Fibroblast of upper back skin (primary cell): Measurements from ENCODE around the gene TMBIM4.

Source experiments
- DNase-seq: peaks from one replicate; pipeline ENCODE4 v3.0.0-alpha.2; 2013

Gene TMBIM4

DNA sequence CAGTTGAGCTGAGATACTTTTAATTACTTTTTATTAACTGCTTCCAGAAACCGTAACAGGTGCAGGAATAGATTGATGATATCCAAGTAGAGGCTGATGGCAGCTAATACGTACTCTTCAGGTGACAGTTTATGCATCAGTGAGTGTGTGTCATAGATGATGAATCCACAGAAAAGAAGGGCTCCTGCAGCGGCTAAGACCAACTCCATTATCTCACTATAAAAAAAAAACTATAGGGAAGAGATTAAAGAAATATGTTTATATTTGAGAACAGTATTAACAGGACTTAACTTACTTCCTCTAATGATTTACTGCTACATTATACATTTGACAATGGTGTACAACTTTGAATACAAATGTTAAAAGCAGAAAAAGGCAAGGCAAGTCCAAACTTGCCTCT is 31.9 kb downstream of the TMBIM4 start:
- DNase-seq: no peak

DNA sequence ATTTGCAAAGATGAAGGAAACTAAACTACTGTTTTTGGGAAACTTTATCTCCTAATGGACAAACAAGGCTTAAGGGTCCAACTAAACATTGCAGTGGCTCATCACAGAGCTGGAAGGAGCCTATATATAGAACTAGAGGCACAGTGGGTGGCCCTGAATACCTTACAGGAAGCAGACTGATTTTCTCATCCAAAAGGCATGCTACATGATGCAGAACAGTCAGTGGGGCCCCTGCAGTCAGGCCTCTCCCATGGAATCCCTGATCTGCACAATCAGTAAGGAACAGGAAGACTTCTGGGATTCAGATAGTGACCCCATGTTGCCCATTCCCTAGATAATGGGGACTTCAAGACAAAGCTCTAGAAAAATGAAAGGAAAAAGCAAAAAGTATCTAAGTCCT is 37.4 kb downstream of the TMBIM4 start:
- peak; percentile 93 for DNase-seq

DNA sequence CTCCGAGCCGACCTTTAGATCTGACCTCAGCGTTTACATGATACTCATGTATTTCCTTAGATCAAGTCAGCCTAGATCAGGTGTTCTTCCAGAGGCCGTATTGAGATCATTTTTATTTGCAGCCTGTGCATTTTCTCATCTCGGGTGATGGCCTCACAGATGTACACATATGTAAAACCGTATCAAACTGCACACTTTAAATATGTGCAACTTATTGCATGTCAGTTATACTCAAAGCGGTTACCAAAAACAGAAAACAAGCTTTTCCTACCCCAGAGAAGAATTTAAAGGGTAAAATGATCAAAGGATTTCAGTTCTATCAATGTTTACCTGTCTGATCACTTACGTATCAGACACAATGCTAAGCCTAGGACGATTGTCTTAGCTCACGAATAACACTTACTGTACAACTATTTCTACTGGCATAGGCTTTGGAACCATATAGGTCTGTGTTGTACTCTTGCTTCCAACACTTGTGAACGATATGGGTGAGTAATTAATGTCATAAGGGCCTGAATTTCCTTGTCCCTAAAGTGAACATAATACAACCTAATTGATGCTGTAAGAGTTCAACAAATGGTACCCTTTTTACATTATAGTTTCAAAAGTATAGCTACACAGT is 38.6 kb downstream of the TMBIM4 start:
- DNase-seq: no peak

DNA sequence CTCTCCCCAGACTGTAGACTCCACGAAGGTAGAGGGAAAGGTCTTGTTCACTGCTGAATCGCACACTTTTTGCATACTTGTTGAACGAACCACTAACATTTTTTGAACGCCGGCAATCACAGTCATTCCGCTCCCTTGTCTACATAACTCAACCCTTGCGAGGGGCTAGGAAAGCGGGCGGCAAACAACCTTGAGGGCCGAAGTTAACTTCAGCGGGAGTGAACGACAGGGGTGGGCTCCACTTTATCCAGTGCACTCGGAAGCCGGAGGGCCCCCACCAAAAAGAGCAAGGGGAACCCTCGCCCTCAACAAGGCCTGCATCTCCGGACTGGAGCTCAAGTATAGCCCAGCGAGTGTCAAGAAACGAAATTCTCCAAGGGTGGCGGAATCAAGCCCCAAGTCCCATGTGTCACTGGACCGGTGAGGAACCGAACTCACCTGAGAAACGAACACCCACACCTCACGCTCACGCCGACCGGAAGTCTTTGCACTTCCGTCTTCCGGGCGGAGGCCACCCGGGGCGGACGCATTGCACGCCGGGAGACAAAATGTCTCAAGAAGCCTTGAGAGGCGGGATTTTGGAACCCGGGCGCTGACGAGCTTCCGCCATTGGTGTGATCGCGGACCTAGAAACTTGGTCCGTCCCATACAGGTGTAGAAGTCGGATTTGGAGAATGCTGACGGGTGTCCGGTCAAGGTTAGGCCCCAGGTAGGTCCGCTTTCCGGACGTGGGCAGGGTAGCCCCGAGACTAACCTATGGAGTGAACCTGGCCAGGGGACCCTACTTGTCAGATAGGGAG is 39.3 kb downstream of the TMBIM4 start, which contains the start of gene LLPH:
LLPH (minus strand) TSS at position 484 of the 800 bp plus-strand sequence. CDS start 1,644 bp downstream, outside the sequence.
- DNase-seq: peak; percentile 87

DNA sequence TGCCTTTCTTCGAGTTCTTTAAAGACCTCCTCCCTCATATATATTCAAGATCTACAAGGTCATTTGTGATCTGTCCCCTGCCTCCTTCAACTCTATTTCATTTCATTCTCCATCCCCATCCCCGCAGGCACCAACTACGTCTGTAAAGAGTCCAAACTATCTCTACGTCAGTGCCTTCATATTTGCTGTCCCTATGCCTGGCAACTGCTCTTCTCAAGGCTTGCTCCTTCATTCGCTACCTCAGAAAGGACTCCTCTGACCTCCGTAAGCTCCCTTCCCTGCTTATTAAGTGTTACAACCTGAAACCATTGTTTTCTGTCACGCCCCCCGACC is 39.9 kb downstream of the TMBIM4 start:
- DNase-seq: no peak

DNA sequence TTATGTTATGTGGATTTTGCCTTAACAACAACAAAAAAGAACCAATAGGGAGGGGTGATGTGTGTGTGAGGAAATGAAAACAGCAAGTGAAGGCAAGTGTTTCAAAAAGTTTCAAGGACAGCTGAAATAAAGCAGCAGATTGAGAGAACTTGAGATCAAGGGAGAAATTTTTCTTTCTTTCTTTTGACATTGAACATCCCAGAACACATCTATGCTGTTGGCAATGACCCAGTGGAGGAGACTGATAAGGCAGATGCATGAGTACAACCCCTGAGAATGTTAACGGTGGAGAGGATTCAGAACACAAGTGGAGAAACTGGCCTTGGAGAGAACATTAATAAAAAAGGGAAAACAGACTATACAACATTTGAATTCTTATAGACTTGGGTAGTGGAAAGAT is 42.1 kb downstream of the TMBIM4 start:
- no peak for DNase-seq

DNA sequence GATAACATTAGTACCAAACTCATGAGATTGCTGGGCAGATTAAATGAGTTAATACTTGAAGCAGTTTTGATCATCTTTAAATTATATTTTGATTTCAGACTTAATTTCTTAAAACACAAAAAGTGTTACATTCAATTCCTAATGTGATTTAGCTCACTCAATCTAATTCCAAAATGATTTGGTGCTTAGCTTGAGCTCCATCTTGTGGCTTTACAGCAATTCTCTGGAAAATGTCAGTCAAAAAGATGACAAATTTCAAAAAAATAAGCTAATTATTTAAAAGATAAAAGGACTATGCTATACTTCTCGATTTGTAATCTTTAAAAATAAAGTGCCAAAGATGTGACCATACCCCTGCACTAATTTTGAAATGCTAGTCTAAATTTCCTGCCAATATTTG is 49.3 kb downstream of the TMBIM4 start:
- DNase-seq: no peak

DNA sequence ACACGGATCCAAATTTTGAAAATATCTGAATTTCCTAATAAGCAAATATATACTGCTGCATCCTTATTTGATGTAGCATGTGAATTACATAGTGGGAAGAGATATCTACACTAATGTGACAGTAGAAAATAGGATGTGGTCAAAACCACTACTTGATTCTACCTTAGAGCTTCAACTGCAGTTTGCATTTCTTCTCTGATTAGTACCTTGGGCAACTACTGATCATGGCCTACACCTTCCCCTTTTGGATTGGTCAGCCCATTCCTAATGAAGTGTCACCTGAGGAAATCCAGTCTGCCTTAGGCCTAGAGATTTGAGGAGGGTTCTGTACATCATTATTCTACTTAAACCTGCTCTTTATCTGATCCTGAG is 49.9 kb downstream of the TMBIM4 start:
- no peak for DNase-seq

DNA sequence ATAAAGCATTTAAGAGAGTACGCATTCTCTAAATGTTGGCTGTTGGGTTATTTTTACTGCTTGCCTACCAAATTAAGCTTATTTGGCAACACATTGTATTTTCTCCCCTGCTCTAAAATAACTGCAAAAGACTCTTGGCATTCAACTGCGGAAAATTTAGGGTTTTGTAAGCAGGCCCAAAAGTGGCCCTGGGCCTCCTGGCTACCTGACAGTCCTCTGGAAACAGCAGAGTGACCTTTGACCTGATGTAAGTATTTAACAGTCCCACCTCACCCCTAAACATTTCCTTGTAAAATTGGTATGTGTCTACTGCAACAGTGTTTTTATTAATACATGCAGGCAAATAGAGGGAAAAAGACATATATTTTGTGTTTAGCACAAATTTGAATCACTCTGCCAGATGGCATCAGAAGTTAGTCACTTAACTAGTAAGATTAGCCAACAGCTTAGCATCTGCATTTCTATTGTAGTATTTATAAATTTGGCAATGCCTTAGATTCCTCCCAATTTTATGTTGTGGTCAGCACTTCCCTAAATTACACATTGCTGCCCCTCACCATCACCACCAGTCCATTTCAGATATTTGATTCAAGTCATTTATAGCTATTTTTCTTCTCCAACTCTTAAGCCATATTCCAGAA is 50.4 kb downstream of the TMBIM4 start:
- no peak for DNase-seq

DNA sequence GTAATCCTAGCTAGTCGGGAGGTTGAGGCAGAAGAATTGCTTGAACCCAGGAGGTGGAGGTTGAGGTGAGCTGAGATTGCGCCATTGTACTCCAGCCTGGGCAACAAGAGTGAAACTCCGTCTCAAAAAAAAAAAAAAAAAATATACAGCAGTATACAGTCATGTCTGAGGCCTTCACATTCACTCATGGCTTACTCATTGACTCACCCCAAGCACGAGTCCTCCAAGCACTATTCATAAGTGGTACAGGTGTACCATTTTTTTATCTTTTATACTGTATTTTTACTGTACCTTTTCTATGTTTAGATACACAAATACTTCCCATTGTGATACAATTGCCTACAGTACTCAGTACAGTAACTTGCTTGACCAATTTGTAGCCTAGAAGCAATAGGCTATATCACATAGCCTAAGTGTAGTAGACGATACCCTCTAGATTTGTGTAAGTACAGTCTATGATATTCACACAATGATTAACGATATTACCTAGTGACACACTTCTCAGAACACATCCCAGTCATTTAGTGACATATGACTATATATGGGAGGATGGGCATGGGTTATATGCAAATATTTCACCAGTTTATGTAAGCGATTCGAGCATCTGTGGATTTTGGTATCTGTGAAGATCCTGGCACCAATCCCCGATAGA is 51.4 kb downstream of the TMBIM4 start:
- no peak for DNase-seq

DNA sequence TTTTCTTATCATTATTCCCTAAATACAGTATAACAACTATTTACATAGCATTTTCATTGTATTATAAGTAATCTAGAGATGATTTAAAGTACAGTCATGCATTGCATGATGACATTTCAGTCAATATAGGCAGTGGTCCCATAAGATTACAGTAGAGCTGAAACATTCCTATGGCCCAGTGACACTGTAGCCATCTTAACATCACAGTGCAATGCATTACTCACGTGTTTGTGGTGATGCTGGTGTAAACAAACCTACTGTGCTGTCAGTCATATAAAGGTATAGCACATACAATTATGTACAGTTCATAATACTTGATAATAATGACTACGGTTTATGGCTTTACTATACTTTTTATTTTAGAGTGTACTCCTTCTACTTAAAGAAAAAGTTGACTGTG is 52.6 kb downstream of the TMBIM4 start:
- DNase-seq: no peak

DNA sequence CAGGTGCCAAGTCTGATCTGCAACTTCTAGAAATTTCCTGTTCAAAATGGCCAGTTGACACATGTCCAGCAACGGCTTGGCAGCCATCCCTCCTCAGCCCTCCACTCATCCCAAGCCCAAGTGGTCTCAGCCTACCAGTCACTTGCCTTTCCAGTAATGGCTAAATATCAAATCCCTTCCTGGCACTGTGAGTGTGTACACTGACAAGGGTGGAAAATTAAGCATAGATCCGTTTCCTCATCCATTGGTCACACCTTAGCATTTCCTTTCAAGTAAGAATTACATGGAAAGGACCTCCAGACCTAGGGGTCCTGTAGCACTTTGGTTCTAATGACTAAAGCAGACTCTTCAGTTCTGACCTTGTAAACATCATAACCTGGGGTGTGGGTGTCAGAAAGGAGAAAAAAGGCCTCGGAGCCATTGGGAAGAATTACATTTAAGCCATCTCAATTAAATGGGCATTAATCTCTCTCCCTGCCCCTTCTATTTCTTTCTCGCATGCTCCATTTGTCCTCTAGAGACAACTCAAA is 54.7 kb downstream of the TMBIM4 start:
- DNase-seq: no peak

DNA sequence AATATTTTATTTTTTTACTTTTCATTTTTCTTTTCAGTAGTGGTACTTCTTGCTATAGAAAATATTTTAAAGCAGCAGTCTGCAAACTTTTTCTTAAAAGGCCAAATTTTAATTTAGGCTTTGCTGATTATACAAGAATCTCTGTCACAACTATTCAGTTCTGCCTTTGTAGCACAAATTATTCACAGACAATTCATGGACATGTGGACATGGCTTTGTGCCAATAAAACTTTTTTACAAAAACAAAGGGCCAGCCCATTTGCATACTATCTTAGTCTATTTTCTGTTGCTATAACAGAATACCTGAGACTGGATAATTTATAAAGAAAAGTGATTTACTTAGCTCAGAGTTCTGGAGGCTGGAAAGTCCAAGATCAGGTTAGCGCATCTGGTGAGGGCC is 56.3 kb downstream of the TMBIM4 start:
- DNase-seq: no peak

DNA sequence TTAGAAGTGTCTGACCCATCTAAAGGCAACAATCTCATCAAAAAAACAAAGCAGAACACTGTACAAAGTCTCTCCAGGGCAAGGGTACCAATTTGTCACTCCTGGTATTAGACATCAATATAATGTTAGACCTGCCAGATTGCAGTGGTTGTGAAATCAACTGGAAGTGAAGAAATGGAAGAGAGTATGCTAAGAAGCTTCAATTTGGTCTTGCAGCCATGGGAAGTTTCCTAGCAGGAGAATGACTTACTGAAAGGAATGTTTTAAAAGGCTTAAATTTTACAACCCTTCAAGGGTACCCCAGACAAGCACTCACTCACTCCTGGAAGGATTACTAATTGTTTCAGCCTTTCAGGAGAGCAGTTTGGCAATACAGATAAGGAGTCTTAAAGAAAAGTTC is 58.2 kb downstream of the TMBIM4 start:
- DNase-seq: peak; percentile 31

DNA sequence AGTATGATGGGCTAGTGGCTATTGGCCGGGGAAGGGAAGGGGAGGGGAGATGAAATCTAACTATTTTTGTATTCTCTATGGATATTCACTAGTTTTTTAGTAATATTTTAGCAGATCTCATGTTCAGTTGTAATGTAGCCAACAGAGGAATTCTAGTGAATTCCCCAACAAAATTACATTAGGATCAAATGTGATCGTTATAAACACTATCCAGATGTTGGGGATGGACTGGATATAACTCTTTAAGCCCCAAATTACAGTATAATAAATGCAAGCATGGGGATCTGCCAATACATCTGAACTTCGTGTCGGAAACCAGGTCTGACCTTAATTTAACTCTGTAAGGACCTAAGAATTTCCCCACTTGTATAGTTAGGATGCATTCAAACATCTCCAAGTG is 60.7 kb downstream of the TMBIM4 start:
- no peak for DNase-seq

DNA sequence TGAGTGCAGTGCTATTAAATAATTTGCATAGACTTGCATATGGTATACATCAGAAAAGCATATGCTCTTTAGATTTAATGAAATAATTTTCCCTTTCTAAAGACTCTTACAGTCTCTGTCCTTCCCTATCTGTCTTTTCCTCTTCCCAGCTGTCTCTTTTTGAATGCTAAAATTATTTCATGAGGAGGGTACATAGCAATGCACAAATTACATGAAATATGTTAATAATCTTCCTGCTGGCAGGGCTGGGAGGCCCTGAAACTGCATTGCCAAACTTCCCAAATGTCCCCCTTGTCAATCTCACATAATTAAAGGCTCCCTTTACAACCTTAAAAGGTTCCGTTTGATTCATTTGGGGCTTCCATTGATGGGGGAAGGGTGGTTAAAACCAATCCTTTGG is 61.4 kb downstream of the TMBIM4 start:
- DNase-seq: no peak

DNA sequence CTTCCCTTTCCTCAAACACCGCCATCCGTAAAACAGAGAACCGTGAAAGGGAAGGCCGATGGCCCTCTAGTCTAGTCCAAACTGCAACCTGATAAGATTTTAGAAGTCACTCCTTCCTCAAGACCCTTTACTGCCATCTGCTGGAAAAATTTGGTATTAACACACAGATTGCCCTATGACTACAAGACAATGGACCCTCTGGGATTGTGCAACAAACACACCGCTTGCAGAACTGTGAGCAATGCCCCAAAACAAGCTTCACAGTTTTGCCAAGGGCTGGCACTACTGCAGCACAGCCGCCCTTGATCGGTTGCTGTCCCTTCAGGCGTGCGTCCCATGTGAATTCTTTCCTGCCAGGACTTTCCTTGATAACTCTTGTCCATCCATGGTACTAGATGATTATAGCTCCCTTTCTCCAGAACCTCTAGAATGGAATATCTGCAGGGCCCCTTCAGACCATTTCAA is 62.3 kb downstream of the TMBIM4 start:
- peak; percentile 94 for DNase-seq

DNA sequence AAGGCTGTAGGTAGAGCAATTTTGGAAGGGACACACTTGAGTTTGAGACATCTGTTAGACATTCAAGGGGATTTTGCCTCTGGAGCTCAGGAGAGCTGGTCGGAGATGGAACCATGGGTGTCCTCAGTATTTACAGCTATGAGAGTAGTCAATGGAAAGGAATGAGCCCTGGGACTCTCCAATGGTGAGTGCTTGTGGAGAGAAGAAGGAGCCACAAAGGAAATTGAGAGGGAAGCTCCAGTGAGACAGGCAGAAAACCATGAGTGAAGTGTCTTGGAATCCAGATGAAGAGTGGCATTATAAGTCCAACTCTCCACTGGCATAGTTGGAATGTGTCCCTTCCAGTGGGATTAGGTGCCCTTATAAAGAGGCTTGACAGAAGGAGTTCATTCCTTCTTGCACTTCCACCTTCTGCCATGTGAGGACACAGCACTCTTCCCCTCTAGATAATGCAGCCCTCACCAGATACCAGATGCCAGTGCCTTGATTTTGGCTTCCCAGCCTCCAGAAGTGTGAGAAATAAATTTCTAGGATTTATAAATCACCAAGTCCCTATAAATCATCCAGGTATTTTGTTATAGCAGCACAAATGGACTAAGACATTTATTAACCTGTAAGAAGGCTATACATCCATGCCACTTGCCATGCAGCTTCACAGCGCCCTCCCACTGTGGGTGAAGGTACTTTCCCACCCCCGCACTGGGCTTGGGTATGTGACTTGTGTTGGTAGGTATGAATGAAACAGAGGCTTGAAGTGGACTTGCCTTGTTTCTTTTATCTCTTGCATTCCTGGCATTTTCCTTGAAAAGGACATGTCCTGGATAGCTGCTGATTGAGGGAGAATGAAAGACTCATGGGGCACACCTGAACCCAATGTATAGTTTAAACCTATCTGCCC is 66.5 kb downstream of the TMBIM4 start:
- no peak for DNase-seq

DNA sequence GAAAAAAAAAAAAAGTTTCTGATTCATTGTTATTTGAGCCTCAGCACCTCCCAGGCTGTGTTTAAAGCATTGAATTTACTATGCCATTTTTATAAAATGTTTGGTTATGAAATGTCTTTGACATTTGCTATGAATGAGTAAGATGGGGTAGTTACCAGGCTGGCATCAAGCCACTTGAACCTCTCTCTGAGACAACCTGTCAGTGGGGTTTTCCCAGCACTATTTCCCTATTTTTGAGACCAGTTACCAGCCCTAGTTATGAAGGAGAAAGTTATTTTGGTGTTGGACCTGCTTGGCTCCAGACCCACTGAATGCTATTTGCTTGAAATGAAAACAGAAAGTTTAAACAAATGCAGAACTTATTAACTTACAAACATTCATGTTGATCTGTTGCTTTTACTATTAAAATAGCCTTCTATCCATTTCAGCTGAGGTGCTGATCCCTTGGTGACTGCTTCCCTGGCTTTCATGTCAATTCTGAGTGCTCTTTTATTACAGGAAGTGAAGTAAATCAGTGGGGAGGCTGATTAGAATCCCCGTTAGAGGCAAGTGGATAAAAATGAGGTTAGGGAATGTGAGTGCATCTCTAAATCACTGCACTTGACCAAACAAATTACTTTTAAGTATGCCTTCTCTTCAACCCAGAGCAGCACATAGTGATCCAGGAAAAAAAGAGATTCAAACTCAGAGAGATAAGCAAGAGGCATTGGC is 77.1 kb downstream of the TMBIM4 start:
- peak; percentile 26 for DNase-seq

DNA sequence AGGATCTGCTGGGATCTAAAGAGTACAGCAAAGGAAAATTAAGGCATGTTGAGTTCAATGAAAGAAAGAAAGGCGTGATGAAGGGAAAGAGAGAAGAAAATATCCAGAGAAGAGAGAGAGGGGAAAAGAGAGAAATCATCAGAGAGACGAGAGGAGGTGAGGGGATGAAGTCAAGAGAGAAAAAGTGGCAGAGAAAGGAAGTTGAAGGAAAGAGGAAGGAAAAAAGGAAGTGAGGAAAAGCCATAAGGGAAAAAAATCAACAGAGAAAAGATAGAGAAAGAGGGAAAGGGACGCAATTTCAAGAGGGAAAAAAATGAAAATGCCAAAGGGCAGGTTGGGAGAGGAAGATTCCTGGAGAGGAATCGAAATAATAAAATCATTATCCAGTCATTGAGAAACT is 79.6 kb downstream of the TMBIM4 start:
- DNase-seq: no peak

DNA sequence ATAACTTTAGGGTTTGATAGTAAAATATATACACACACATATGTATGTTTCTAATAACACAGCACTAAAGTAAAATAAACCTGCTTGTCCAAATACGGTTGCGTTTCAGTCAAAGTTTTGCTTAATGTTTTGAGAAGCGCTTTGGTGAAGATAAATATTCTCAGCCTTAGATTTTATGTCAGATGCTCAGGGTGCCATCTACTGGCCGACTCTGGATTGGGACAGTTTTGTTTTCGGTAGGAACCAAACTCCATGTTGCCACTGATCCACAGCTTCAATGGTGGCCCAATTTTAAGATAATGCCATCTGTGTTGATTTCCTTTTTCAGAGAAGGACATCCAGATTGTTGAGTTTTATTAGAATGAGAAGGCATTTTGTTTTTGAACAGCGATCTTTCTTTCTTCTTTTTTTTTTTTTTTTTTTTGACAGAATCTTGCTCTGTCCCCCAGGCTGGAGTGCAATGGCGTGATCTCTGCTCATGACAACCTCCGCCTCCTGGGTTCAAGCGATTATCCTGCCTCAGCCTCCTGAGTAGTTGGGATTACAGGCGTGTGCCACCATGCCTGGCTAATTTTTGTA is 82.3 kb downstream of the TMBIM4 start:
- peak; percentile 78 for DNase-seq
